ENCODE data around the gene EIF4G1.
"Not testable (repeated sequence)": the region's sequence is repeated elsewhere in the genome, so short reads cannot be mapped to it uniquely, and the experiment has no call there.

Gene EIF4G1, protein sequence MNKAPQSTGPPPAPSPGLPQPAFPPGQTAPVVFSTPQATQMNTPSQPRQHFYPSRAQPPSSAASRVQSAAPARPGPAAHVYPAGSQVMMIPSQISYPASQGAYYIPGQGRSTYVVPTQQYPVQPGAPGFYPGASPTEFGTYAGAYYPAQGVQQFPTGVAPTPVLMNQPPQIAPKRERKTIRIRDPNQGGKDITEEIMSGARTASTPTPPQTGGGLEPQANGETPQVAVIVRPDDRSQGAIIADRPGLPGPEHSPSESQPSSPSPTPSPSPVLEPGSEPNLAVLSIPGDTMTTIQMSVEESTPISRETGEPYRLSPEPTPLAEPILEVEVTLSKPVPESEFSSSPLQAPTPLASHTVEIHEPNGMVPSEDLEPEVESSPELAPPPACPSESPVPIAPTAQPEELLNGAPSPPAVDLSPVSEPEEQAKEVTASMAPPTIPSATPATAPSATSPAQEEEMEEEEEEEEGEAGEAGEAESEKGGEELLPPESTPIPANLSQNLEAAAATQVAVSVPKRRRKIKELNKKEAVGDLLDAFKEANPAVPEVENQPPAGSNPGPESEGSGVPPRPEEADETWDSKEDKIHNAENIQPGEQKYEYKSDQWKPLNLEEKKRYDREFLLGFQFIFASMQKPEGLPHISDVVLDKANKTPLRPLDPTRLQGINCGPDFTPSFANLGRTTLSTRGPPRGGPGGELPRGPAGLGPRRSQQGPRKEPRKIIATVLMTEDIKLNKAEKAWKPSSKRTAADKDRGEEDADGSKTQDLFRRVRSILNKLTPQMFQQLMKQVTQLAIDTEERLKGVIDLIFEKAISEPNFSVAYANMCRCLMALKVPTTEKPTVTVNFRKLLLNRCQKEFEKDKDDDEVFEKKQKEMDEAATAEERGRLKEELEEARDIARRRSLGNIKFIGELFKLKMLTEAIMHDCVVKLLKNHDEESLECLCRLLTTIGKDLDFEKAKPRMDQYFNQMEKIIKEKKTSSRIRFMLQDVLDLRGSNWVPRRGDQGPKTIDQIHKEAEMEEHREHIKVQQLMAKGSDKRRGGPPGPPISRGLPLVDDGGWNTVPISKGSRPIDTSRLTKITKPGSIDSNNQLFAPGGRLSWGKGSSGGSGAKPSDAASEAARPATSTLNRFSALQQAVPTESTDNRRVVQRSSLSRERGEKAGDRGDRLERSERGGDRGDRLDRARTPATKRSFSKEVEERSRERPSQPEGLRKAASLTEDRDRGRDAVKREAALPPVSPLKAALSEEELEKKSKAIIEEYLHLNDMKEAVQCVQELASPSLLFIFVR (N-terminal part only)

DNA sequence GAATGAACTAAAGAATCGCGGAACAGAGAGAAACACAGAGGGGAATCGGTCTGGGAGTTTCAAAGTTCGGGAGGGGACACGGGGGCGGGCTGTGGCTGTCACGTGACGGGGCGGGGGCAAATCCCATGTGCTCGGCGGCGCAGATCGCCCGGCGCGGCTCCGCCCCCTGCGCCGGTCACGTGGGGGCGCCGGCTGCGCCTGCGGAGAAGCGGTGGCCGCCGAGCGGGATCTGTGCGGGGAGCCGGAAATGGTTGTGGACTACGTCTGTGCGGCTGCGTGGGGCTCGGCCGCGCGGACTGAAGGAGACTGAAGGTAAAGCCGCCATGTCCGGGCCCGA is at the start of gene EIF4G1:
EIF4G1 (plus strand) TSS at position 244 of the 337 bp plus-strand sequence. CDS start 1,191 bp downstream, outside the sequence.
- peak; percentile 83 to 89 for DNase-seq (ENCODE audit: low read depth in 1 of 2, low spot score in 1 of 2)

DNA sequence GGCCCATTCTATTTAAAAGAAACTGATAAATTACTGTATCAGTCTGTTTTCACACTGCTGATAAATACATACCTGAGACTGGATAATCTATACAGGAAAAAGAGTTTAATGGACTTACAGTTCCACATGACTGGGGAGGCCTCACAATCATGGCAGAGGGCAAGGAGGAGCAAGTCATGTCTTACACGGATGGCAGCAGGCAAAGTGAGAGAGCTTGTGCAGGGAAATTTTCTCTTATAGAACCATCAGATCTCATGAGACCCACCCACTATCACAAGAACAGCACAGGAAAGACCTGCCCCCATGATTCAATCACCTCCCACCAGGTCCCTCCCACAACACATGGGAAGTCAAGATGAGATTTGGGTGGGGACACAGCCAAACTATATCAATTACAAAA is 47.2 kb upstream of the EIF4G1 start:
- DNase-seq (ENCODE audit: low read depth in 1 of 2, low spot score in 1 of 2): not testable (repeated sequence)

DNA sequence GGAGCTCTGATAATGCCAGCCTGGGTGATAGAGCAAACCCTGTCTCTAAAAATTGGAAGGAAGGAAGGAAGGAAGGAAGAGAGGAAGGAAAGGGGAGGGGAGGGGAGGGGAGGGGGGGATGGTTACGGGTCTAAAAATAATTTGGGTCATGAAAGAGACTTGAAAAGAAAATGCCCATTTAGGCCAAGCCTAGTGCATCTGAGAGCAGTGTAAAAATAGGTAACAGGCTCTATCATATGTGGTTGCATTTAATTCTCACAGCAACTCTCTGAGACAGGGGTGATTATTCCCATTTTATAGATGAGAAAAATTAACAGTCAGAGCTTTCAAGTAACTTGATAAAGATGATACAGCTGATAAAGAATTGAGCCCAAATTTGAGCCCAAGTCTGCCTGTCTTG is 42.1 kb upstream of the EIF4G1 start:
- DNase-seq (ENCODE audit: low read depth in 1 of 2, low spot score in 1 of 2): no peak

DNA sequence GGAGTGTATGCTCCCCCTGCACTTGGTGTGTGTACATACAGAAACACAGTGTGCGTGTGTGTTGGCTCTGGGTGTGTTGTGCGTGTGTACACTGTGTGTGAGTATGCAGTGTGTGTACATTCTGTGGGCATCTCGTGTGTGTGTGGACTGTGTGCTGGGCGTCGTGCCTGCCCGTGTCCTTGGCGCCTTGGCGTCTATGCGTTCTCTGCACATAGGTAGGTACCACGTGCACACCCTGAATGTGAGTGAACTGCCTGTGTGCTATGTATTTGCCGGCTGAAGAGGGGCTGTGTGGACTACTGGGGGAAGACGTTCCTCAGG is 39.1 kb upstream of the EIF4G1 start:
- DNase-seq (ENCODE audit: low read depth in 1 of 2, low spot score in 1 of 2): no peak

DNA sequence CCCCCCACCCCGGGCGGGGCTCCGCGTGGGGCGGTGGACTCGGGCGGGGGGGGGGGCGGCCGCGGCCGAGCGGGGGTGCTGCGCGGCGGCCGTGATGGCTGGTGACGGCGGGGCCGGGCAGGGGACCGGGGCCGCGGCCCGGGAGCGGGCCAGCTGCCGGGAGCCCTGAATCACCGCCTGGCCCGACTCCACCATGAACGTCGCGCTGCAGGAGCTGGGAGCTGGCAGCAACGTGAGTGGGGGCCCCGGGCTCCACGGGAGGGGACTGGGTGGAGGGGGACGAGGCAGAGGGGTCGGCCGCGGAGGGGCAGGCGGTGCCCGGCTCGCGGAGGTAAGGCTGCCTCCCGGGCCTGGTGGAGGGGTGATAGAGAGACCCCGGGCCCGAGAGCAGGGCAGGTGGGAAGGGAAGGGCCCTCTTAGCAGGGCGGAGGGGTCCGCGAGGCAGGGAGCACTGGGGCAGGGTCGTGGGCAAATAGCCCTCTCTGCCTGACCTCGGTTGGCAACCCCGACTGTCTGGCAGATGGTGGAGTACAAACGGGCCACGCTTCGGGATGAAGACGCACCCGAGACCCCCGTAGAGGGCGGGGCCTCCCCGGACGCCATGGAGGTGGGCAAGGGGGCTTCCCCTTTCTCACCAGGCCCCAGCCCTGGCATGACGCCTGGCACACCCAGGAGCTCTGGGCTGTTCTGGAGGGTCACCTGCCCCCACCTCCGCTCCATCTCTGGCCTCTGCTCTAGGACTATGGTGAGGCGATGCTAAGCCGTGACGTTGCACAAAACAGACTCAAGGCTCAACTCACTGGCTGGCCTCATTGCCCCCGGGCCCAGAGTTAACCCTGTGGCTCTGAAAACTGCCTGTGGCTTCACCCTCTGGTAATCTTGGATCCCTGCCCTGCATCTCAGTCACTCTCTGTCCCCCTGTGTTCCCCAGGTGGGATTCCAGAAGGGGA is 38.2 kb upstream of the EIF4G1 start, which contains the start of gene ECE2:
ECE2 (plus strand) TSS at position 62 of the 950 bp plus-strand sequence; CDS start at position 194, 132 bp downstream.
- DNase-seq (ENCODE audit: low read depth in 1 of 2, low spot score in 1 of 2): no peak

DNA sequence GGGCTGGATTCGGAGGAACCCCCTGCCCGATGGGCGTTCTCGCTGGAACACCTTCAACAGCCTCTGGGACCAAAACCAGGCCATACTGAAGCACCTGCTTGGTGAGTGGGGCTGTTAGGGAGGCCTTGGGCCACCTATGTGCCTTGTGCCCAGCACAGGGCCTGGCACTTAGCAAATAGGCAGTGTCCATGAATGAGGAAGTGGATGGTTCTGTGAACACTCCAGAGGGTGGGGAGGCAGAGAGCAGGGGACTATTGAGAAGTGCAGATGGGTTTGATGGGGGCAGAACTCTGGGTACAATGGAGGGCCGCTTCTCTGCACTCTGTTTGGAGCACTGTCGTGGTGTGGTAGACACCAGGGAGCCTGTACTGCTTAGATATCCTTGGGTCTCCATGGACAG is 37.0 kb upstream of the EIF4G1 start:
- no peak for DNase-seq (ENCODE audit: low read depth in 1 of 2, low spot score in 1 of 2)

DNA sequence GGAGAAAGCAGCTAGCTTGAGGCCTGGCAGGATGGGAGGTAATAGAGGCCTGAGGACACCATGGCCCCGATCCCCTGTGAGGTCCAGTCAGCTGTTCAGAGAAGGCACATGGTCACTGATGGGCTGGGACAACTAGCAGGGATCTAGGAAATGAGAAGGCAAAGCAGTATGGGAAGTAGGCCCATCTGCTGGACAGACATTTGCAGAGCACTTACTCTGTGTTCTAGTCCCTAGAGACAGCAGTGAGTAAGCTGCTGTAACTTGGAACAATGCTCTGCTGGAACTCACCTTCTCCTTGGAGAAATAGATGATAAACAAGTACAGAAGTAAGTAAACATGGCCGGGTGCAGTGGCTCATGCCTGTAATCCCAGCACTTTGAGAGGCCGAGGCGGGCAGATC is 31.5 kb upstream of the EIF4G1 start:
- no peak for DNase-seq (ENCODE audit: low read depth in 1 of 2, low spot score in 1 of 2)

DNA sequence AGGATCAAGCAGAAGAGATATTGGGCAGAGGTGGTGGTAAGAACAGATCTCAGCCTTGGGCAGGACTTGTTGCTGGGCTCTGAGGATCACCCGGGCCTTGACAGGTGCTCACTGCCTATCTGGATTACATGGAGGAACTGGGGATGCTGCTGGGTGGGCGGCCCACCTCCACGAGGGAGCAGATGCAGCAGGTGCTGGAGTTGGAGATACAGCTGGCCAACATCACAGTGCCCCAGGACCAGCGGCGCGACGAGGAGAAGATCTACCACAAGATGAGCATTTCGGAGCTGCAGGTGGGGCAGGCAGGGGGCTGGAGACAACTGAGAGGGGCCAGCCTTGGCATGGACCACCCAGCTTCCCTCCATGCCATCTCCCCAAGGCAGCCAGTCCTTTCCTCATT is 30.7 kb upstream of the EIF4G1 start:
- DNase-seq (ENCODE audit: low read depth in 1 of 2, low spot score in 1 of 2): no peak

DNA sequence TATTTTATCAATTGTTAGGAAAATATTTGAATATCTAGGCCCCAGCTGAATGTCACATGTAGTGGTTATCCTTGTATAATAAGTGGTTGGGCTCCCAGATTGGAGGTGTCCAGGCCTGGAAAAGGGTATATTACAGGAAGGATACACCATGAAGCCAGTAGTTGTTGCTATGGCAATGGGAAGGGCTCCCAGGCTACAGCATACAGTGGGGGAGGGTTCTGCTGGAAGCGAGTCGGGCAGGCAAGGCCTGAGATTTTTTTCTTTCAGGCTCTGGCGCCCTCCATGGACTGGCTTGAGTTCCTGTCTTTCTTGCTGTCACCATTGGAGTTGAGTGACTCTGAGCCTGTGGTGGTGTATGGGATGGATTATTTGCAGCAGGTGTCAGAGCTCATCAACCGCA is 29.7 kb upstream of the EIF4G1 start:
- DNase-seq (ENCODE audit: low read depth in 1 of 2, low spot score in 1 of 2): no peak

DNA sequence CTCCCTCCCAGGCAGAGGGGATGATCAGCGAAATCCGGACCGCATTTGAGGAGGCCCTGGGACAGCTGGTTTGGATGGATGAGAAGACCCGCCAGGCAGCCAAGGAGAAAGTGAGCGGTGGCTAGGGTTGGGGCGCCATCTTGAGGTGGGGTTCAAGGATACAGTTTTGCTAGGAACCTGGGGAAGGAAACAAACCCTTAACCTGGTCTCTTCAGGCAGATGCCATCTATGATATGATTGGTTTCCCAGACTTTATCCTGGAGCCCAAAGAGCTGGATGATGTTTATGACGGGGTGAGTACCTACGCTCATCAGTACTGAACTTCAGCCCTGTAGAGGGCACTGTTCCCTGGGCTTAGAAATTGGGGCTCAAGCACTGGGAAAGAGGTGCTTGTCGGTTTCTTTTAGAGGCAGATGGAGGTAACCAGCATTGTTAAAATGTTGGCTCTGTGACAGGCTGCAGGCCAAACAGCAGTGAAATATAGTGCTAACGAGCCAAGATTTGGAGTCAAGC is 24.9 kb upstream of the EIF4G1 start:
- DNase-seq (ENCODE audit: low read depth in 1 of 2, low spot score in 1 of 2): peak; percentile 26 to 44

DNA sequence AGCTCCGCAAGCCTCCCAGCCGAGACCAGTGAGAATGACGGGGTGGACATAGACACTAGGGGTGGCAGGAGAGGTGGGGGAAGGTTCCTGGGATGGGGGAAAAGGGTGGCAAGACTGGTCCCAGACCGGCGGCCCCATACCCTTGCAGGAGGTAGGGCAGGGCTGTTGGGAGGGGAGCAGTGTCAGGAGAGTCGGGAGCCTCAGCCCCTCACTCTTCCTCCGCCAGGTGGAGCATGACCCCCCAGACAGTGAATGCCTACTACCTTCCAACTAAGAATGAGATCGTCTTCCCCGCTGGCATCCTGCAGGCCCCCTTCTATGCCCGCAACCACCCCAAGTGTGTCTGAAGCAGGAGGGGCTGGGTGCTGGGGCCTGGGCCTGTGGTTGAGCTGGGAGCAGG is 24.1 kb upstream of the EIF4G1 start:
- no peak for DNase-seq (ENCODE audit: low read depth in 1 of 2, low spot score in 1 of 2)

DNA sequence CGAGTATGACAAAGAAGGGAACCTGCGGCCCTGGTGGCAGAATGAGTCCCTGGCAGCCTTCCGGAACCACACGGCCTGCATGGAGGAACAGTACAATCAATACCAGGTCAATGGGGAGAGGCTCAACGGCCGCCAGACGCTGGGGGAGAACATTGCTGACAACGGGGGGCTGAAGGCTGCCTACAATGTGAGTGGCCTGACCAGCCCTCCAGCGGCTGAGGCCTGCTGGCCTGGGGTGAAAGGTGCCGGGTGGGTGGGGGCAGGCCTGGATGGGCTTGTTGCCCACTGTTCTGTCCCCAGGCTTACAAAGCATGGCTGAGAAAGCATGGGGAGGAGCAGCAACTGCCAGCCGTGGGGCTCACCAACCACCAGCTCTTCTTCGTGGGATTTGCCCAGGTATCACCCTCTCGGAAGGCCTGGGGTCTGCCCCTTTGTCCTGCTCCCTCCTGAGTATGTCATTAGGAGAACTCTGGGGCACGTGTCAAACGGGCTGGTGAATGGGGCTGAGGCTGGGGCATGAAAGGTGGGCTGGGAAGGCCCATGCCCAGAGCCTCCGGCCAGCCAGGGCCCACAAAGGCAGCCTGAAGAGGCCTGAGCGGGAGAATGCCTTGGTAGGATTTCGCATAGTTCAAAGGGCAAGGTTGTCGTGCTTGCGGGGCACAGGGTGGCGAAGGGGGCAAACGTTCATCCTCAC is 23.2 kb upstream of the EIF4G1 start:
- no peak for DNase-seq (ENCODE audit: low read depth in 1 of 2, low spot score in 1 of 2)

DNA sequence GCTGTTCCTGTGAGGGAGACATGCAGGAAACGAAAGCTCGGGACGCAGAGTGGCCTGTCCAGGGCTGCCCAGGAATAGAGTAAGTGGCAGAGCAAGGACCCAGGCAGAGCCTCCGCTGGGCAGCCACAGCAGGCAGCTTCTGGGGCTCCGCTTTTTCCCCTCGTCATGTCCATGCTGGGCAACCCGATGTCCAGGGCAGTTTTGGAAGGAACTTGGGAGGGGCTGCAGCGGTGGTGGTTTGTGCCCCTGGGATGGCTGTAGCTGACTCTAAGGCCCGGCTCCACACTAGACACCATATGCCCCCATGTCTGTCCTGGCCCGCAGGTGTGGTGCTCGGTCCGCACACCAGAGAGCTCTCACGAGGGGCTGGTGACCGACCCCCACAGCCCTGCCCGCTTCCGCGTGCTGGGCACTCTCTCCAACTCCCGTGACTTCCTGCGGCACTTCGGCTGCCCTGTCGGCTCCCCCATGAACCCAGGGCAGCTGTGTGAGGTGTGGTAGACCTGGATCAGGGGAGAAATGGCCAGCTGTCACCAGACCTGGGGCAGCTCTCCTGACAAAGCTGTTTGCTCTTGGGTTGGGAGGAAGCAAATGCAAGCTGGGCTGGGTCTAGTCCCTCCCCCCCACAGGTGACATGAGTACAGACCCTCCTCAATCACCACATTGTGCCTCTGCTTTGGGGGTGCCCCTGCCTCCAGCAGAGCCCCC is 22.5 kb upstream of the EIF4G1 start:
- DNase-seq (ENCODE audit: low read depth in 1 of 2, low spot score in 1 of 2): no peak

DNA sequence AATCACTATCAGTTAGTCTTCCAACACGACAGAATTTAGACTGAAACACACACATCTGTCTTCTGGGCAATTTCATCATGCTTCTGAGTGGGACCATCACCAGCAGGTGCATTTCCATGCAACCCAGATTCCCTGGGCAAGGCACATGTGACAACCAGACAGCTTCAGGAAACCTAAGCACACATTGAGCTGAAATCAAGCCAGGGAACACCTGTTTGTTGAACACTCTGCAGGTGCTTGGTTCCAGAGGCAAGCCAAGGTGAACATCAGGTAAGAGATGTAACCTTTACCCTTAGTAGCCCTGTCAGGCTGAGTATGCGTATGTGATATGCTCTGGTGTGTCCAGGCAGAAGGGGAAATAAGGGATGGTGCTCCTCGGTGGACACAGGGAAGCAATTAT is 18.6 kb upstream of the EIF4G1 start:
- DNase-seq (ENCODE audit: low read depth in 1 of 2, low spot score in 1 of 2): no peak

DNA sequence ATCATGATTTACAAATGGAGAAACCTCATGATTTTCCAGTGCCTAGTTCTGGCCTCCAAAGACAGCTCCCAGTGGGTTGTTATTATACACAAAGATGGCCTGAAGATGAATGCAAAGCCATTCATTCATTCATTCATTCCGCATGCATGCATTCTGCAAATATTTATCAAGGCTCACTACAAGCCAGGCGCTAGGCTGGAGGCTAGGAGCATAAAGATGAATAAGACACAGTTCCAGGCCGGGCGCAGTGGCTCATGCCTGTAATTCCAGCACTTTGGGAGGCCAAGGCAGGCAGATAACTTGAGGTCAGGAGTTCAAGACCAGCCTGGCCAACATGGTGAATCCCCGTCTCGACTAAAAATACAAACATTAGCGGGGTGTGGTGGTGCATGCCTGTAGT is 17.8 kb upstream of the EIF4G1 start:
- no peak for DNase-seq (ENCODE audit: low read depth in 1 of 2, low spot score in 1 of 2)

DNA sequence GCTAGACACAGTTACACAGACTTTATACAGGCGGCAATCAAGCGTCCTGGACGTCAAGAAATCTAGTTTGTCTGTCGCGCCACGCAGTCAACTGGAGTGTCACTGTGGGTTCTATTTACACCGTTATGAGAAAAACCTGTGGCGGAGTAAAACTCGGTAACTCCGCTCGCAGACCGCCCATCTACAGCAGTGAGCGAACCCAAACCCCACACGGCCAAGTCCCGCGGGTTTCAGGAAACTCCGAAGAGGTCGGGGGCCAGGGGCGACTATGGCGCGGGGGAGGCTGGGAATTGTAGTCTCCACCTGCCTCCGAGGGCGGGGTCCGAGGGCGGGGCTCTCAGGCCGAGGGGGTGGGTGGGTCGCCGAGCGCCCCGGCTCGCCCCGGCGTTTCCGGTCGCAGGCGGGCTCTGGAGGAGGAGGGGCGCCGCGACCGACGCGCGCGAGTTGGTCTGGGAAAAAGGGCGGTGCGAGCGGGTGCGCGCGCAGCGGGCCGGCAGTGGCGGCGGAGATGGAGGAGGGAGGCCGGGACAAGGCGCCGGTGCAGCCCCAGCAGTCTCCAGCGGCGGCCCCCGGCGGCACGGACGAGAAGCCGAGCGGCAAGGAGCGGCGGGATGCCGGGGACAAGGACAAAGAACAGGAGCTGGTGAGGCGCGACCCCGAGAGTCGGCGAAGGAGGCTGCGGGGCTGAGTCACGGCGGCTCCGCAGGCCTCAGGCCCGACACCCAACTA is 15.5 kb upstream of the EIF4G1 start, which contains the start of gene PSMD2:
PSMD2 (plus strand) TSS at position 483 of the 729 bp plus-strand sequence; CDS start at position 509, 26 bp downstream.
- peak; percentile 96 to 97 for DNase-seq (ENCODE audit: low read depth in 1 of 2, low spot score in 1 of 2)

DNA sequence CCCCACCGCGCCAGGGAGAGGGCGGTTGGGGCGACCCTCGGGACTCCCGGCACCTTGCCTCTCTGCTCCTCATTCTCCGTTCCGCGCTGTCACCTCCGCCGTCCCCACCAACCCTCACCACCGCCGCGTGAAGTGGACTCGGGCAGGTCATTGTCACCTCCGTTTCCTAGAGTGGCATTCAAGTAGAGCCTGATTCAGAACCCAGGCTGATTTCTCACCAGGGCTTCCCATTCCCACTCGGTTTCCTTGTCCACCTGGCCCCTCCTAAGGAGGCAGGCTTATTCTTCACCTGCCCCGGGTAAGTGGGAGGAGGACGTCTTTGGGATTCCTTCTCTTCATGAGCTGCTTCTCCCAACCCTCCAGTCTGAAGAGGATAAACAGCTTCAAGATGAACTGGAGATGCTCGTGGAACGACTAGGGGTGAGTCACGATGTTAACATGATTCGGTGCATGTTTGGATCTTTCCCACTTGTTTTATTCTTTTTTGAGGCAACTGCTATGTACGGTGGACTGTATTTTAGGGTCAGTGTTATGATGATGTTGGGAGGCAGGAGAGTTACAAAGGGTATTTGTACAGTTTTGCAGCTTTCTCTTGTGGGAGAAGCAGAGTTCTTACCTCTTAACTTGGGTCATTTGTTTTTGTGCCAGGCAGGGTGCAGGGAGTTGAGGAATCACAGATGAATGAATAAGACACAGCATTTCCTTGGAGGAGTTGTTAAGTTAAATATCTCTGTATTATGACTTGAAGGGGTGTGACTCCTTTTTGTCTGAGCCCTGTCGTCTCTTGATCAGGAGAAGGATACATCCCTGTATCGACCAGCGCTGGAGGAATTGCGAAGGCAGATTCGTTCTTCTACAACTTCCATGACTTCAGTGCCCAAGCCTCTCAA is 14.7 kb upstream of the EIF4G1 start:
- DNase-seq (ENCODE audit: low read depth in 1 of 2, low spot score in 1 of 2): no peak

All from activated T-helper 1 cell treated with anti-CD3 and anti-CD28 coated beads, Interleukin-2, amount 50 U/mL, for 16 hours (primary cell).